ENCODE measurements around the gene GABRA6. TPM values are rescaled to one million over a fixed set of nuclear protein-coding genes. Genes with fewer than 3 reads are reported as not detected.

The GABRA6 gene
- total RNA-seq, 1 experiment from 2014 or later: not detected

DNA sequence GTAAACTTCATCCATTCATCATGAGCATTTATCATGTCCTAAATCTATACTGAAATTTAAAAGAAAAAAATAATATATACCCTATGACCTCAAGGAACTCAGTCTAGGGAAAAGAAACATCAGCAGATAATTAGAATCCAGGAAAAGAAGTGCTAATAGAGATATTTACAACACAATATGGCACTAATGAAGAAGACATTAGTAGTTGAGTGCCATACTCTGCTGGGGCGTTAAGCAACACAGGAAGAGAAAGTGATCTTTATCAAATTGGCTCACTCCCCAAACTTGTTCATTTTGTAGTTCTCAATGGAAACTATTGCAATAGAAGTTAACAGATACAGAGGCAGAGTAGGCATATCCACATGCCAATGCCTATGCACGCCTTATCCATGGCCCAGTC, 27.5 kb downstream of the GABRA6 start (continued):
- TF ChIP-seq NFYB (CRISPR knock-in tag; conservative IDR thresholded peaks at IDR 0.05; ENCODE audit: low read depth) (no peak), ZNF263 (CRISPR knock-in tag; IDR thresholded peaks at IDR 0.05; ENCODE audit: low read depth) (no peak)

DNA sequence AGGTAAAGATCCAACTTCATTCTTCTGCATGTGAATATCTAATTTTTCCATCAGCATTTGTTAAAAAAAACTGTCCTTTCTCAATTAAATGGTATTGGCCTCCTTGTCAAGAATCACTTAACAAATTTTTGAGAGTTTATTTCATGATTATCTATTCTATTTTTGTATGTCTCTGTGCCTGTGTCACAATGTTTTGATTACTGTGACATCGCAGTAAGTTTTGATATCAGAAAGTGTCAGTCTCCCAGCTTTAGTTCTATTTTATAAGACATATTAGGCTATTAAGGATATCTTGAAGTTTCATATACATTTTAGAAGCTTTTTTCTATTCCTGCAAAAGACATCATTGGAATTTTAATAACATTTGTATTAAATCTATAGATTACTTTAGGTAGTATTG, 33.6 kb downstream of the GABRA6 start:
- TF ChIP-seq HMGA2 (CRISPR knock-in tag; IDR thresholded peaks at IDR 0.05) (no peak), ZNF219 (CRISPR knock-in tag; IDR thresholded peaks at IDR 0.05; ENCODE audit: borderline replicate concordance) (no peak), RELA (CRISPR knock-in tag; IDR thresholded peaks at IDR 0.05; ENCODE audit: borderline replicate concordance) (no peak), MXD4 (CRISPR knock-in tag; IDR thresholded peaks at IDR 0.05; ENCODE audit: borderline replicate concordance) (no peak), NFYB (CRISPR knock-in tag; conservative IDR thresholded peaks at IDR 0.05; ENCODE audit: low read depth) (no peak), ZNF138 (CRISPR knock-in tag; conservative IDR thresholded peaks at IDR 0.05) (no peak), ZNF263 (CRISPR knock-in tag; IDR thresholded peaks at IDR 0.05; ENCODE audit: low read depth) (no peak), NFE2L1 (CRISPR knock-in tag; IDR thresholded peaks at IDR 0.05) (no peak), ELF4 (CRISPR knock-in tag; IDR thresholded peaks at IDR 0.05; ENCODE audit: low read depth) (no peak), TP53 (CRISPR knock-in tag; IDR thresholded peaks at IDR 0.05) (no peak), IRF2 (CRISPR knock-in tag; IDR thresholded peaks at IDR 0.05; ENCODE audit: borderline replicate concordance, low read depth) (no peak)
- TF ChIP-seq, protein P1, sequence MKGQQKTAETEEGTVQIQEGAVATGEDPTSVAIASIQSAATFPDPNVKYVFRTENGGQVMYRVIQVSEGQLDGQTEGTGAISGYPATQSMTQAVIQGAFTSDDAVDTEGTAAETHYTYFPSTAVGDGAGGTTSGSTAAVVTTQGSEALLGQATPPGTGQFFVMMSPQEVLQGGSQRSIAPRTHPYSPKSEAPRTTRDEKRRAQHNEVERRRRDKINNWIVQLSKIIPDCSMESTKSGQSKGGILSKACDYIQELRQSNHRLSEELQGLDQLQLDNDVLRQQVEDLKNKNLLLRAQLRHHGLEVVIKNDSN (CRISPR knock-in tag; IDR thresholded peaks at IDR 0.05): no peak
- TF ChIP-seq, protein P2, sequence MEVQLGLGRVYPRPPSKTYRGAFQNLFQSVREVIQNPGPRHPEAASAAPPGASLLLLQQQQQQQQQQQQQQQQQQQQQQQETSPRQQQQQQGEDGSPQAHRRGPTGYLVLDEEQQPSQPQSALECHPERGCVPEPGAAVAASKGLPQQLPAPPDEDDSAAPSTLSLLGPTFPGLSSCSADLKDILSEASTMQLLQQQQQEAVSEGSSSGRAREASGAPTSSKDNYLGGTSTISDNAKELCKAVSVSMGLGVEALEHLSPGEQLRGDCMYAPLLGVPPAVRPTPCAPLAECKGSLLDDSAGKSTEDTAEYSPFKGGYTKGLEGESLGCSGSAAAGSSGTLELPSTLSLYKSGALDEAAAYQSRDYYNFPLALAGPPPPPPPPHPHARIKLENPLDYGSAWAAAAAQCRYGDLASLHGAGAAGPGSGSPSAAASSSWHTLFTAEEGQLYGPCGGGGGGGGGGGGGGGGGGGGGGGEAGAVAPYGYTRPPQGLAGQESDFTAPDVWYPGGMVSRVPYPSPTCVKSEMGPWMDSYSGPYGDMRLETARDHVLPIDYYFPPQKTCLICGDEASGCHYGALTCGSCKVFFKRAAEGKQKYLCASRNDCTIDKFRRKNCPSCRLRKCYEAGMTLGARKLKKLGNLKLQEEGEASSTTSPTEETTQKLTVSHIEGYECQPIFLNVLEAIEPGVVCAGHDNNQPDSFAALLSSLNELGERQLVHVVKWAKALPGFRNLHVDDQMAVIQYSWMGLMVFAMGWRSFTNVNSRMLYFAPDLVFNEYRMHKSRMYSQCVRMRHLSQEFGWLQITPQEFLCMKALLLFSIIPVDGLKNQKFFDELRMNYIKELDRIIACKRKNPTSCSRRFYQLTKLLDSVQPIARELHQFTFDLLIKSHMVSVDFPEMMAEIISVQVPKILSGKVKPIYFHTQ (CRISPR knock-in tag; IDR thresholded peaks at IDR 0.05): no peak
- TF ChIP-seq, protein P3, sequence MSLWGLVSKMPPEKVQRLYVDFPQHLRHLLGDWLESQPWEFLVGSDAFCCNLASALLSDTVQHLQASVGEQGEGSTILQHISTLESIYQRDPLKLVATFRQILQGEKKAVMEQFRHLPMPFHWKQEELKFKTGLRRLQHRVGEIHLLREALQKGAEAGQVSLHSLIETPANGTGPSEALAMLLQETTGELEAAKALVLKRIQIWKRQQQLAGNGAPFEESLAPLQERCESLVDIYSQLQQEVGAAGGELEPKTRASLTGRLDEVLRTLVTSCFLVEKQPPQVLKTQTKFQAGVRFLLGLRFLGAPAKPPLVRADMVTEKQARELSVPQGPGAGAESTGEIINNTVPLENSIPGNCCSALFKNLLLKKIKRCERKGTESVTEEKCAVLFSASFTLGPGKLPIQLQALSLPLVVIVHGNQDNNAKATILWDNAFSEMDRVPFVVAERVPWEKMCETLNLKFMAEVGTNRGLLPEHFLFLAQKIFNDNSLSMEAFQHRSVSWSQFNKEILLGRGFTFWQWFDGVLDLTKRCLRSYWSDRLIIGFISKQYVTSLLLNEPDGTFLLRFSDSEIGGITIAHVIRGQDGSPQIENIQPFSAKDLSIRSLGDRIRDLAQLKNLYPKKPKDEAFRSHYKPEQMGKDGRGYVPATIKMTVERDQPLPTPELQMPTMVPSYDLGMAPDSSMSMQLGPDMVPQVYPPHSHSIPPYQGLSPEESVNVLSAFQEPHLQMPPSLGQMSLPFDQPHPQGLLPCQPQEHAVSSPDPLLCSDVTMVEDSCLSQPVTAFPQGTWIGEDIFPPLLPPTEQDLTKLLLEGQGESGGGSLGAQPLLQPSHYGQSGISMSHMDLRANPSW (CRISPR knock-in tag; conservative IDR thresholded peaks at IDR 0.05; ENCODE audit: low read depth): no peak
- TF ChIP-seq, protein P4, sequence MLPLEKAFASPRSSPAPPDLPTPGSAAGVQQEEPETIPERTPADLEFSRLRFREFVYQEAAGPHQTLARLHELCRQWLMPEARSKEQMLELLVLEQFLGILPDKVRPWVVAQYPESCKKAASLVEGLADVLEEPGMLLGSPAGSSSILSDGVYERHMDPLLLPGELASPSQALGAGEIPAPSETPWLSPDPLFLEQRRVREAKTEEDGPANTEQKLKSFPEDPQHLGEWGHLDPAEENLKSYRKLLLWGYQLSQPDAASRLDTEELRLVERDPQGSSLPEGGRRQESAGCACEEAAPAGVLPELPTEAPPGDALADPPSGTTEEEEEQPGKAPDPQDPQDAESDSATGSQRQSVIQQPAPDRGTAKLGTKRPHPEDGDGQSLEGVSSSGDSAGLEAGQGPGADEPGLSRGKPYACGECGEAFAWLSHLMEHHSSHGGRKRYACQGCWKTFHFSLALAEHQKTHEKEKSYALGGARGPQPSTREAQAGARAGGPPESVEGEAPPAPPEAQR (CRISPR knock-in tag; IDR thresholded peaks at IDR 0.05): no peak
- H3K36me3 Mint-ChIP-seq: peaks cover 5% of the 10 kb centered on the region; the same call in 1 of the 2 replicates
- no peak overlapping the region for H3K4me3 Mint-ChIP-seq
- DNase-seq (ENCODE audit: low spot score) (no peak), ATAC-seq (no peak)
- peaks cover 7% of the 10 kb centered on the region for H3K9me3 Mint-ChIP-seq
- POLR2A ChIA-PET: no interaction called here
- no peaks in the 10 kb centered on the region for H3K4me1 Mint-ChIP-seq
- H3K27me3 Mint-ChIP-seq (ENCODE audit: low read depth): no peaks in the 10 kb centered on the region
- no peak overlapping the region for H3K27ac Mint-ChIP-seq
- CTCF ChIA-PET: no interaction called here

DNA sequence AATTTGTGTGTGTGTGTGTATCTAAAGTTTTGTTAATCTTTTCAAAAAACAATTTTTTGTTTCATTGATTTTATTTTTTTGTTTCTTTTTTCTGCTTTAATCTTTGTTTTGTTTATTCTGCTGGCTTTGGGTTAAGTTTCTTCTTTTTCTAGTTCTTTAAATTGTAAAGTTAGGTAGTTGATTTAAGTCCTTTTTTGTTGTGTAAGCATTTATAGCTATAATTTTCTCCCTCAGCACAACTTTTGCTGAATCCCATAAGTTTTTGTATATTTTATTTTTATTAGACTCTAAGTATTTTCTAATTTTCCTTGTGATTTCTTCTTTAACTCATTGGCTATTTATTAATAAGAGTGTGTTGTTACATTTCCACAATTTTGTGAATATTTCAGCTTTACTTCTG, 34.9 kb downstream of the GABRA6 start:
- Mint-ChIP-seq H3K9me3 (peaks cover 7% of the 10 kb centered on the region), H3K4me1 (no peaks in the 10 kb centered on the region), H3K27me3 (ENCODE audit: low read depth) (no peaks in the 10 kb centered on the region), H3K36me3 (peaks cover 5% of the 10 kb centered on the region; the same call in 1 of the 2 replicates), H3K4me3 (no peak overlapping the region), H3K27ac (no peak overlapping the region)
- ChIA-PET CTCF (no interaction called here), POLR2A (no interaction called here)
- ATAC-seq (no peak), DNase-seq (ENCODE audit: low spot score) (no peak)
- TF ChIP-seq FOXJ3 (CRISPR knock-in tag; IDR thresholded peaks at IDR 0.05; ENCODE audit: borderline replicate concordance) (no peak), ATF1 (CRISPR knock-in tag; IDR thresholded peaks at IDR 0.05) (no peak), NR3C1 (CRISPR knock-in tag; conservative IDR thresholded peaks at IDR 0.05; ENCODE audit: low read depth) (no peak), HMGA2 (CRISPR knock-in tag; IDR thresholded peaks at IDR 0.05) (no peak), RORB (CRISPR knock-in tag; IDR thresholded peaks at IDR 0.05) (no peak), FOXK1 (CRISPR knock-in tag; IDR thresholded peaks at IDR 0.05) (no peak), ETV6 (CRISPR knock-in tag; IDR thresholded peaks at IDR 0.05) (no peak), ELF4 (CRISPR knock-in tag; IDR thresholded peaks at IDR 0.05; ENCODE audit: low read depth) (no peak), EMX1 (CRISPR knock-in tag; IDR thresholded peaks at IDR 0.05) (no peak)
- TF ChIP-seq, protein P2 (CRISPR knock-in tag; IDR thresholded peaks at IDR 0.05): no peak
- TF ChIP-seq, protein P5, sequence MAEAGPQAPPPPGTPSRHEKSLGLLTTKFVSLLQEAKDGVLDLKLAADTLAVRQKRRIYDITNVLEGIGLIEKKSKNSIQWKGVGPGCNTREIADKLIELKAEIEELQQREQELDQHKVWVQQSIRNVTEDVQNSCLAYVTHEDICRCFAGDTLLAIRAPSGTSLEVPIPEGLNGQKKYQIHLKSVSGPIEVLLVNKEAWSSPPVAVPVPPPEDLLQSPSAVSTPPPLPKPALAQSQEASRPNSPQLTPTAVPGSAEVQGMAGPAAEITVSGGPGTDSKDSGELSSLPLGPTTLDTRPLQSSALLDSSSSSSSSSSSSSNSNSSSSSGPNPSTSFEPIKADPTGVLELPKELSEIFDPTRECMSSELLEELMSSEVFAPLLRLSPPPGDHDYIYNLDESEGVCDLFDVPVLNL (CRISPR knock-in tag; IDR thresholded peaks at IDR 0.05; ENCODE audit: borderline replicate concordance, low read depth): no peak
